HEK293T (cell line): Measurements from ENCODE around the gene ERCC6L2.

Experiments used
- CTCF ChIA-PET: fragments of 350-600 bp; formaldehyde crosslinking; extraction: SDS; loops from one replicate; lab custom pipeline; 2021; ENCODE audit warnings: antibody characterized with exemption, inconsistent platforms; lab: Yijun Ruan, JAX
- POLR2A ChIA-PET: fragments of 350-600 bp; formaldehyde crosslinking; extraction: SDS; loops from one replicate; lab custom pipeline; 2020; ENCODE audit warnings: antibody characterized with exemption, inconsistent platforms; lab: Yijun Ruan, JAX
- DNase-seq: peaks from one replicate; pipeline ENCODE4 v3.0.0; 2012; ENCODE audit warnings: mixed read lengths; ENCODE audit errors: extremely low spot score
- ARNT ChIP-seq: fragments of 450-650 bp; IDR thresholded peaks from 2 replicates; pipeline ENCODE4 v1.6.1; 2017; ENCODE audit warnings: mild to moderate bottlenecking
- BHLHE40 ChIP-seq: fragments of 450-650 bp; IDR thresholded peaks from 2 replicates; pipeline ENCODE4 v1.6.1; 2016; ENCODE audit warnings: mild to moderate bottlenecking, moderate library complexity, borderline replicate concordance
- CTBP1 ChIP-seq: fragments of 450-650 bp; IDR thresholded peaks from 2 replicates; pipeline ENCODE4 v1.6.1; 2016; ENCODE audit warnings: borderline replicate concordance
- ELF4 ChIP-seq: fragments of 450-650 bp; IDR thresholded peaks from 2 replicates; pipeline ENCODE4 v1.6.1; 2017; ENCODE audit warnings: antibody characterized with exemption
- FOXA1 ChIP-seq: fragments of 450-650 bp; IDR thresholded peaks from 2 replicates; pipeline ENCODE4 v1.6.1; 2016; ENCODE audit warnings: mild to moderate bottlenecking
- FOXK2 ChIP-seq: fragments of 450-650 bp; IDR thresholded peaks from 2 replicates; pipeline ENCODE4 v1.6.1; 2016; ENCODE audit warnings: mild to moderate bottlenecking
- FOXM1 ChIP-seq: fragments of 450-650 bp; IDR thresholded peaks from 2 replicates; pipeline ENCODE4 v1.6.1; 2017; ENCODE audit warnings: mild to moderate bottlenecking, borderline replicate concordance
- HDGF ChIP-seq: fragments of 450-650 bp; IDR thresholded peaks from 2 replicates; pipeline ENCODE4 v1.6.1; 2017; ENCODE audit warnings: antibody characterized with exemption, borderline replicate concordance
- L3MBTL2 ChIP-seq: fragments of 450-650 bp; conservative IDR thresholded peaks from 2 replicates; pipeline ENCODE4 v1.6.1; 2016; ENCODE audit warnings: mild to moderate bottlenecking
- LEF1 ChIP-seq: fragments of 450-650 bp; IDR thresholded peaks from 2 replicates; pipeline ENCODE4 v1.6.1; 2017; ENCODE audit warnings: mild to moderate bottlenecking, borderline replicate concordance
- NFRKB ChIP-seq: fragments of 450-650 bp; IDR thresholded peaks from 2 replicates; pipeline ENCODE4 v1.6.1; 2016; ENCODE audit warnings: mild to moderate bottlenecking, moderate library complexity
- PKNOX1 ChIP-seq: fragments of 450-650 bp; IDR thresholded peaks from 2 replicates; pipeline ENCODE4 v1.6.1; 2016
- SP1 ChIP-seq: fragments of 450-650 bp; IDR thresholded peaks from 2 replicates; pipeline ENCODE4 v1.6.1; 2017
- SUZ12 ChIP-seq: fragments of 450-650 bp; IDR thresholded peaks from 2 replicates; pipeline ENCODE4 v1.6.1; 2016; ENCODE audit warnings: mild to moderate bottlenecking
- TARDBP ChIP-seq: fragments of 450-650 bp; IDR thresholded peaks from 2 replicates; pipeline ENCODE4 v1.6.1; 2016
- ZNF384 ChIP-seq: fragments of 450-650 bp; IDR thresholded peaks from 2 replicates; pipeline ENCODE4 v1.6.1; 2016

ERCC6L2 gene

GRCh38 chr9:95857896-95858295 is 17.6 kb upstream of the ERCC6L2 start:
- TF ChIP-seq PKNOX1 (no peak), BHLHE40 (no peak), FOXA1 (no peak)
- DNase-seq, result no peak
- POLR2A ChIA-PET, result interaction anchor here (2.3 kb wide), 1 partner anchor 17 kb away, joined by 5 read pairs; the partner anchor contains the start of gene ERCC6L2
- CTCF ChIA-PET, result no interaction called here

GRCh38 chr9:95862343-95862742 is 13.1 kb upstream of the ERCC6L2 start:
- TF ChIP-seq NFRKB (no peak), LEF1 (no peak), ELF4 (no peak), SUZ12 (no peak), FOXA1 (no peak), FOXK2 (no peak), HDGF (no peak), CTBP1 (no peak), TARDBP (no peak), L3MBTL2 (no peak), ZNF384 (no peak), BHLHE40 (no peak), PKNOX1 (no peak), FOXM1 (no peak)
- CTCF ChIA-PET, result no interaction called here
- DNase-seq, result no peak
- POLR2A ChIA-PET, result no interaction called here

GRCh38 chr9:95864852-95865580 is 10.5 kb upstream of the ERCC6L2 start:
- TF ChIP-seq BHLHE40 (no peak), FOXM1 (no peak), HDGF (no peak), TARDBP (no peak), SP1 (no peak), FOXA1 (no peak), ELF4 (no peak), PKNOX1 (no peak)
- ChIA-PET POLR2A (interaction anchor here (1.5 kb wide), 1 partner anchor 9 kb away, joined by 3 read pairs; no protein-coding TSS in a partner anchor), CTCF (no interaction called here)
- DNase-seq, result no peak

GRCh38 chr9:95870352-95870751 is 5.1 kb upstream of the ERCC6L2 start:
- no peak for DNase-seq
- TF ChIP-seq CTBP1 (no peak), FOXM1 (no peak), PKNOX1 (no peak), ELF4 (no peak), ARNT (no peak), BHLHE40 (no peak), SUZ12 (no peak), L3MBTL2 (no peak), SP1 (no peak), FOXK2 (no peak), LEF1 (no peak), ZNF384 (no peak), HDGF (no peak), FOXA1 (no peak), NFRKB (no peak), TARDBP (no peak)
- CTCF ChIA-PET, result no interaction called here
- POLR2A ChIA-PET, result interaction anchor here (0.6 kb wide), 1 partner anchor 106 kb away, joined by 3 read pairs; no protein-coding TSS in a partner anchor

GRCh38 chr9:95870906-95871305 is 4.6 kb upstream of the ERCC6L2 start:
- ChIA-PET POLR2A (no interaction called here), CTCF (no interaction called here)
- DNase-seq, result no peak

More at GRCh38 chr9:95870906-95871305, 4.6 kb upstream of the ERCC6L2 start:
- TF ChIP-seq SP1, result no peak
- TF ChIP-seq SUZ12, result no peak
- TF ChIP-seq PKNOX1, result no peak
- TF ChIP-seq NFRKB, result no peak
- TF ChIP-seq ELF4, result no peak
- TF ChIP-seq HDGF, result no peak
- no peak for TF ChIP-seq L3MBTL2
- TF ChIP-seq ZNF384, result no peak
- no peak for TF ChIP-seq ARNT
- no peak for TF ChIP-seq CTBP1
- no peak for TF ChIP-seq FOXK2
- no peak for TF ChIP-seq FOXM1
- no peak for TF ChIP-seq BHLHE40
- no peak for TF ChIP-seq LEF1
- no peak for TF ChIP-seq FOXA1
- no peak for TF ChIP-seq TARDBP
